HCT116 (cell line): ENCODE results near the gene CNNM3. TPM values are rescaled to one million over a fixed set of nuclear protein-coding genes. Genes with fewer than 3 reads are reported as not detected.

Source experiments
- ATAC-seq: fragments of 200-7000 bp; cut with Tn5 transposase; 2 replicates; pipeline ENCODE4 v1.9.1; 2020; ENCODE audit warnings: mild to moderate bottlenecking, moderate library complexity
- BruUV-seq: library from RNA; stranded (reverse); fragments of 400-500 nt; replicated peaks from 2 replicates; lab custom pipeline; 2021; lab: Mats Ljungman, UMichigan
- CTCF ChIA-PET: fragments of 300-600 bp; sonication (Branson Sonifier 250); formaldehyde crosslinking; loops from one replicate; lab custom pipeline; 2021; ENCODE audit warnings: antibody characterized with exemption; lab: Charles Lee
- POLR2A ChIA-PET: fragments of 300-600, 350-600 bp; sonication (Branson Sonifier 250); formaldehyde crosslinking; loops from one replicate; lab custom pipeline; 2021; ENCODE audit warnings: antibody characterized with exemption; lab: Charles Lee
- RAD21 ChIA-PET, 2 experiments: fragments of 300-600 bp; sonication (Branson Sonifier 250); formaldehyde crosslinking; loops; one replicate each; lab custom pipeline; 2023; ENCODE audit warnings: low total read pairs in 2 of 2; ENCODE audit not compliant: uncharacterized antibody in 2 of 2, unreplicated experiment in 2 of 2, low non-redundant PET in 1 of 2; lab: Charles Lee
- DNase-seq: peaks from one replicate; pipeline ENCODE4 v3.0.0-alpha.2; 2010; ENCODE audit warnings: low read depth, low spot score
- H2AFZ ChIP-seq: fragments of 200-600 bp; shearing (Covaris generic), sonication (generic); 2 replicates; pipeline ENCODE4 v1.6.1; 2017; ENCODE audit warnings: low read depth, mixed run types, mixed read lengths, antibody characterized with exemption, low read length; ENCODE audit not compliant: poor library complexity, severe bottlenecking
- H3K27ac ChIP-seq: 2 replicates; pipeline ENCODE4 v1.5.1; 2012; ENCODE audit warnings: low read depth, low read length
- H3K27me3 ChIP-seq: fragments of 200-600 bp; sonication (generic); 2 replicates; pipeline ENCODE4 v1.6.1; 2016; ENCODE audit warnings: mixed run types, low read length, mixed read lengths; ENCODE audit not compliant: insufficient read depth
- H3K36me3 ChIP-seq, 2 experiments: fragments of 200-500 bp in 1 of 2; fragments of 200-600 bp in 1 of 2; sonication (Bioruptor generic) in 1 of 2; sonication (generic) in 1 of 2; 2 replicates each; pipeline versions ENCODE4 v1.5.1 to v1.6.1; 2014 to 2016; ENCODE audit warnings: low read length in 2 of 2, inconsistent platforms in 1 of 2, mixed read lengths in 1 of 2, mixed run types in 1 of 2; ENCODE audit not compliant: insufficient read depth in 2 of 2, control insufficient read depth in 1 of 2
- H3K4me1 ChIP-seq, 2 experiments: fragments of 200-600 bp in 1 of 2; sonication (generic) in 1 of 2; 2 replicates each; pipeline versions ENCODE4 v1.5.1 to v1.6.1; 2012 to 2017; ENCODE audit warnings: low read length in 2 of 2, inconsistent platforms in 1 of 2, mild to moderate bottlenecking in 1 of 2, mixed read lengths in 1 of 2, mixed run types in 1 of 2, moderate library complexity in 1 of 2; ENCODE audit not compliant: insufficient read depth in 2 of 2, control insufficient read depth in 1 of 2
- H3K4me2 ChIP-seq: fragments of 200-600 bp; sonication (generic); 2 replicates; pipeline ENCODE4 v1.6.1; 2017; ENCODE audit warnings: mixed run types, low read length, mixed read lengths
- H3K4me3 ChIP-seq, 2 experiments: fragments of 200-600 bp in 1 of 2; sonication (generic) in 1 of 2; replicated peaks in 1 of 2; 2 replicates each; pipeline ENCODE4 v1.5.1; 2011 to 2016; ENCODE audit warnings: low read length in 2 of 2, control low read depth in 1 of 2, low read depth in 1 of 2, mild to moderate bottlenecking in 1 of 2, mixed read lengths in 1 of 2, mixed run types in 1 of 2
- H3K79me2 ChIP-seq: fragments of 200-600 bp; sonication (generic); 2 replicates; pipeline ENCODE4 v1.6.1; 2017; ENCODE audit warnings: mild to moderate bottlenecking, mixed run types, low read length, moderate library complexity, mixed read lengths; ENCODE audit not compliant: insufficient read depth
- H3K9ac ChIP-seq: fragments of 200-600 bp; sonication (generic); 2 replicates; pipeline ENCODE4 v1.6.1; 2016; ENCODE audit warnings: low read length, mixed read lengths
- H3K9me2 ChIP-seq: fragments of 200-600 bp; sonication (generic), shearing (Covaris generic); 2 replicates; pipeline ENCODE4 v1.6.1; 2017; ENCODE audit warnings: mixed run types, mild to moderate bottlenecking, moderate library complexity; ENCODE audit not compliant: insufficient read depth
- H3K9me3 ChIP-seq, 2 experiments: fragments of 200-500 bp in 1 of 2; fragments of 200-600 bp in 1 of 2; sonication (Bioruptor generic) in 1 of 2; sonication (generic) in 1 of 2; 2 replicates each; pipeline ENCODE4 v1.6.1; 2014 to 2017; ENCODE audit warnings: low read length in 2 of 2, mixed read lengths in 2 of 2, inconsistent platforms in 1 of 2, low read depth in 1 of 2, mild to moderate bottlenecking in 1 of 2, mixed run types in 1 of 2, moderate library complexity in 1 of 2; ENCODE audit not compliant: control insufficient read depth in 1 of 2, insufficient read depth in 1 of 2
- H4K20me1 ChIP-seq: fragments of 200-600 bp; sonication (generic), shearing (Covaris generic); 2 replicates; pipeline ENCODE4 v1.6.1; 2017; ENCODE audit warnings: mixed run types, mild to moderate bottlenecking, moderate library complexity; ENCODE audit not compliant: insufficient read depth
- CEBPB ChIP-seq: IDR thresholded peaks from 2 replicates; pipeline ENCODE4 v1.6.1; 2012; ENCODE audit warnings: low read depth
- EGR1 ChIP-seq: IDR thresholded peaks from 2 replicates; pipeline ENCODE4 v1.6.1; 2012; ENCODE audit warnings: low read depth
- EZH2 ChIP-seq: fragments of 200-600 bp; sonication (generic); IDR thresholded peaks from 2 replicates; pipeline ENCODE4 v1.6.1; 2017; ENCODE audit warnings: antibody characterized with exemption, mixed run types
- EZH2phosphoT487 ChIP-seq: fragments of 200-600 bp; IDR thresholded peaks from 2 replicates; pipeline ENCODE4 v1.6.1; 2018; ENCODE audit warnings: antibody characterized with exemption, borderline replicate concordance
- FOSL1 ChIP-seq: IDR thresholded peaks from 2 replicates; pipeline ENCODE4 v1.6.1; 2012; ENCODE audit warnings: low read depth
- SIN3A ChIP-seq: IDR thresholded peaks from 2 replicates; pipeline ENCODE4 v1.6.1; 2012; ENCODE audit warnings: low read depth
- SP1 ChIP-seq: IDR thresholded peaks from 2 replicates; pipeline ENCODE4 v1.6.1; 2012; ENCODE audit warnings: low read depth
- YY1 ChIP-seq: IDR thresholded peaks from 2 replicates; pipeline ENCODE4 v1.6.1; 2011; ENCODE audit warnings: low read length, low read depth, moderate library complexity, mild to moderate bottlenecking; ENCODE audit not compliant: insufficient replicate concordance; ENCODE audit errors: extremely low read depth
- ZFX ChIP-seq: fragments of 450-650 bp; IDR thresholded peaks from 2 replicates; pipeline ENCODE4 v1.6.1; 2017
- ZNF274 ChIP-seq: fragments of 200-500 bp; sonication (Bioruptor generic); IDR thresholded peaks from 2 replicates; pipeline ENCODE4 v1.6.1; 2014; ENCODE audit warnings: mild to moderate bottlenecking, low read depth, low read length, inconsistent platforms
- intact Hi-C: fragments of 100-400 bp; cut with micrococcal nuclease; formaldehyde crosslinking; loops from 2 replicates; pipeline ENCODE4 v1.10.0; 2022
- total RNA-seq: library from RNA; stranded (reverse); gene quantifications from one replicate; pipeline ENCODE4 v1.2.1, GENCODE V29; 2021; ENCODE audit not compliant: unreplicated experiment
- TF ChIP-seq, protein P1 (sequence below): IDR thresholded peaks from 2 replicates; pipeline ENCODE4 v1.6.1; 2011; ENCODE audit warnings: mild to moderate bottlenecking, low read length, moderate library complexity; ENCODE audit not compliant: insufficient replicate concordance; ENCODE audit errors: extremely low read depth
- TF ChIP-seq, protein P2 (sequence below), 3 experiments: fragments of 200-600 bp in 1 of 3; sonication (generic) in 1 of 3; IDR thresholded peaks in 2 of 3; conservative IDR thresholded peaks in 1 of 3; 2 replicates each; pipeline ENCODE4 v1.5.1; 2012 to 2017; ENCODE audit warnings: low read depth in 2 of 3, low read length in 2 of 3, antibody characterized with exemption in 1 of 3, borderline replicate concordance in 1 of 3, control low read depth in 1 of 3, mild to moderate bottlenecking in 1 of 3, mixed read lengths in 1 of 3, mixed run types in 1 of 3, moderate library complexity in 1 of 3; ENCODE audit not compliant: insufficient read depth in 1 of 3

The CNNM3 gene
- total RNA-seq, 1 experiment from 2014 or later = 31.1 TPM

DNA sequence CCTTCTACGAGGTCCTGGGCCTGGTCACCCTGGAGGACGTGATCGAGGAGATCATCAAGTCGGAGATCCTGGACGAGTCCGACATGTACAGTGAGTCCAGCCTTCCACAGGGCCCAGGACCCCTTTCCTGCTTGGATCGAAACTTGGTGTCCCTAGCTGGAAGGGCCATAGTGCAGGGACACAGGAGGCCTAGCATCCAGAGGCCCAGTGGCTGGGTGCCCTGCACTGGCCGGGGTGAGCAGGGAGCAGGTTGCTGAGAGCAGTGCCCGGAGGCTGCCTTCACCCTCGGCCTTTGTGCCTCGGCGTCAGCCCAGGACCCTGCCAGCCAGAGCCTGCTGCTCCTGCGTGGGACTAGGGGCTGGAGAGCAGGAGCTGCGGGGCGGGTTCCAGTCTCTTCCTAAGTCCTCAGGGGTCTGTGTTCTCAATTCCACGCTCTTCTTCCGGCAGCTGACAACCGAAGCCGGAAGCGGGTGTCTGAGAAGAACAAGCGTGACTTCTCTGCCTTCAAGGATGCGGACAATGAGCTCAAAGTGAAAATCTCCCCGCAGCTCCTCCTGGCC lies 18.9 kb upstream of the CNNM3 start:
- BruUV-seq = no TSS peak
- Histone ChIP-seq H4K20me1 (no peaks in the 10 kb centered on the region), H3K27me3 (no peaks in the 10 kb centered on the region), H3K4me1 (peaks cover 0 to 5% of the 10 kb centered on the region in 2 experiments; a peak in 1 of 4 replicates), H3K9ac (no peak overlapping the region), H3K4me3 (no peak overlapping the region), H3K9me3 (no peaks in the 10 kb centered on the region), H3K36me3 (peaks cover 0 to 9% of the 10 kb centered on the region in 2 experiments; a peak in 2 of 4 replicates), H3K4me2 (no peak overlapping the region), H2AFZ (no peak overlapping the region), H3K9me2 (no peaks in the 10 kb centered on the region), H3K79me2 (no peaks in the 10 kb centered on the region), H3K27ac (no peak overlapping the region)
- ChIA-PET POLR2A (no interaction called here), CTCF (no interaction called here), RAD21 (no interaction called here)
- intact Hi-C loops = no loop called here
- ATAC-seq (no peak), DNase-seq (no peak)
- TF ChIP-seq ZNF274 (no peak), CEBPB (no peak), SP1 (no peak), YY1 (no peak), EGR1 (no peak), SIN3A (no peak), EZH2phosphoT487 (no peak), EZH2 (no peak), FOSL1 (no peak), ZFX (no peak)
- TF ChIP-seq, protein P1, sequence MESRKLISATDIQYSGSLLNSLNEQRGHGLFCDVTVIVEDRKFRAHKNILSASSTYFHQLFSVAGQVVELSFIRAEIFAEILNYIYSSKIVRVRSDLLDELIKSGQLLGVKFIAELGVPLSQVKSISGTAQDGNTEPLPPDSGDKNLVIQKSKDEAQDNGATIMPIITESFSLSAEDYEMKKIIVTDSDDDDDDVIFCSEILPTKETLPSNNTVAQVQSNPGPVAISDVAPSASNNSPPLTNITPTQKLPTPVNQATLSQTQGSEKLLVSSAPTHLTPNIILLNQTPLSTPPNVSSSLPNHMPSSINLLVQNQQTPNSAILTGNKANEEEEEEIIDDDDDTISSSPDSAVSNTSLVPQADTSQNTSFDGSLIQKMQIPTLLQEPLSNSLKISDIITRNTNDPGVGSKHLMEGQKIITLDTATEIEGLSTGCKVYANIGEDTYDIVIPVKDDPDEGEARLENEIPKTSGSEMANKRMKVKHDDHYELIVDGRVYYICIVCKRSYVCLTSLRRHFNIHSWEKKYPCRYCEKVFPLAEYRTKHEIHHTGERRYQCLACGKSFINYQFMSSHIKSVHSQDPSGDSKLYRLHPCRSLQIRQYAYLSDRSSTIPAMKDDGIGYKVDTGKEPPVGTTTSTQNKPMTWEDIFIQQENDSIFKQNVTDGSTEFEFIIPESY = no peak
- TF ChIP-seq, protein P2, sequence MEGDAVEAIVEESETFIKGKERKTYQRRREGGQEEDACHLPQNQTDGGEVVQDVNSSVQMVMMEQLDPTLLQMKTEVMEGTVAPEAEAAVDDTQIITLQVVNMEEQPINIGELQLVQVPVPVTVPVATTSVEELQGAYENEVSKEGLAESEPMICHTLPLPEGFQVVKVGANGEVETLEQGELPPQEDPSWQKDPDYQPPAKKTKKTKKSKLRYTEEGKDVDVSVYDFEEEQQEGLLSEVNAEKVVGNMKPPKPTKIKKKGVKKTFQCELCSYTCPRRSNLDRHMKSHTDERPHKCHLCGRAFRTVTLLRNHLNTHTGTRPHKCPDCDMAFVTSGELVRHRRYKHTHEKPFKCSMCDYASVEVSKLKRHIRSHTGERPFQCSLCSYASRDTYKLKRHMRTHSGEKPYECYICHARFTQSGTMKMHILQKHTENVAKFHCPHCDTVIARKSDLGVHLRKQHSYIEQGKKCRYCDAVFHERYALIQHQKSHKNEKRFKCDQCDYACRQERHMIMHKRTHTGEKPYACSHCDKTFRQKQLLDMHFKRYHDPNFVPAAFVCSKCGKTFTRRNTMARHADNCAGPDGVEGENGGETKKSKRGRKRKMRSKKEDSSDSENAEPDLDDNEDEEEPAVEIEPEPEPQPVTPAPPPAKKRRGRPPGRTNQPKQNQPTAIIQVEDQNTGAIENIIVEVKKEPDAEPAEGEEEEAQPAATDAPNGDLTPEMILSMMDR (IDR thresholded peaks at IDR 0.05 in 2 of 3, conservative IDR thresholded peaks at IDR 0.05 in 1 of 3; ENCODE audit: borderline replicate concordance in 1 of 3, insufficient read depth in 1 of 3, low read depth in 2 of 3, low read length in 2 of 3) = no peak
